Activated naive CD4-positive, alpha-beta T cell (primary cell): ENCODE data around the gene SEC61B.
A peak's percentile ranks its signal among the peaks of the same experiment; 100 is the strongest.

Experiments used
- DNase-seq, 4 experiments: peaks; one replicate each; lab custom pipeline; 2025; lab: John Stamatoyannopoulos, UW

Gene SEC61B

DNA sequence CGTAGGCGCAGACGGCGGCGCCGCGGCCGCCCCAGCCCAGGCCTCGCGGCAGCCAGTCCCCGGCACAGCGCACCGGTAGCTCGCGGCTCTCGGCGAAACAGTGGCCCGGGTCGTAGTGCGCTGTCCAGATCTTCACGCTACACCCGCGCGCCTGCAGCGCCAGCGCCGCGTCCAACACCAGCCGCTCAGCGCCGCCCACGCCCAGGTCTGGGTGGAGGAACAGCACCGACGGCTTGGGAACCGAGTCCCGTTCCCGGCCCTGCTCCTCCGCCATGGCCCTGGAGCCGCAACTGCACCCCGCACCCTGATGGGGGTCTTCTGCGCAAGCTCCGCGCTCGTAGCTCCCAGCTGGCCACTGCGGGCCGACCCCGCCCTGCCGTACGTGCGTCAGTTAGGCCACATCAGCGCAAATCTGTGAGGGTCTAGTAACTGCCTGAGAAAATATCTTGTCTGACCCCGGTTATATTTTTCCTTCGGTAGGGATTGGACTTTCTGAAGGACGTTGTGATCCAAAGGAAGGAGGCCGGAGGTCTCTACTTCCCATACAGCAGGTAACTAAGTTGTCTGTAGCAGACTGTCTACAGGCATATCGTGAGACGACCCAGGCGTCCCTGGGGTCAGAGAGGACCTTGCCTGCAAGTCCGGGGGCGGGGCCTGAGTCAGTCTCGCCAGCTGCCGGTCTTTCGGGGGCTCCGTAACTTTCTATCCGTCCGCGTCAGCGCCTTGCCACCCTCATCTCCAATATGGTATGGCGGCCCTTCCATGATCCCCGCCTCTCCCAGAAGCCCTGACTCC is at the start of gene SEC61B, which contains the start of gene ALG2:
TSS of gene SEC61B (plus strand) at position 662 of the 795 bp plus-strand sequence. CDS start at position 744, 82 bp downstream.
TSS of gene ALG2 (minus strand) at position 322 of the 795 bp plus-strand sequence. CDS start at position 274, 48 bp downstream.
- DNase-seq = peak; percentile 72 to 88 (median 82)

DNA sequence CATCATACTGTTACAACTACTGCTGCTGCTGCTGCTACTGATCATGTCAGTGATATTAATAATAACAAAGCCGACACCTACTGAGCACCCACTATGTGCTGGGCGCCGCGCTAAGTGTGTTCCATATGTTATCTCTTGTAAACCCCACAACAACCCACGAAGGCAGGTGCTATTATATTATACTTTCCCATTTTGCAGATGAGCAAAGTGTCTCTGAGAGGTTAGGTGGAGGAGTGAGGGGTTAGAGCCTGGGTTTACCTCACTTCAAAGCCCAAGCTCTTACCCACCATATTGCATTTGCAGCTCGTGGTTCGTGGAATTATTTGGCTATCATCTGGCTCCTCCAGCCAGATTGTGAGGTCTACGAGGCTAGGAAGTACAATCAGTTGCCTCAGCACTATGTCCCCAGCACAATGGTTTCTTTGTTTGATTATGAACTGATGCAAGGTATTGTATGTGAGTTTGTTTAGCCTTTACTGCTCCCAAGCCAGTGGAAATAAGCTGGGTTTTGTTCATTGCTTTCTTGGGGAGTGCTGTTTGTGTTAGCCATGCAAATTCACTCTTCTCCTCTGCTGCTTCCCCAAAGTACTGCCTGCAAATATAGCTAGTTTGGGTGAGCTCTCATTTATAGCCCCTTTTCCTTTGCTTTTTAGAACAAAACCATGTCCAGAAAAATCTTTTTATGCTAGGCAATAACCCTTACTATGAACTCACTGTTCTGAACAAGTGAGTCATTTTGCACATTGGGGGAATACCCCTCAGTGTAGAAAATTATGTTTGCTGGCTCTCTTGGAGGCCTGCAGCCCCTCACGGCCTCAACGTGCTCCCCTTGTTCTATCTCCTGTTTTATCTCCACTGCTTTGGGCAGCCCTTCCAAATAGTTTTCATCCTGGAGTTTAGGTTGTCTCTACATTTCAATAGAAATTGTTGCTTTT is 48.2 kb upstream of the SEC61B start:
- DNase-seq = no peak

- DNase-seq = no peak
These were observed 45.5 kb upstream of the SEC61B start for GRCh38 chr9:99176527-99177013.

DNA sequence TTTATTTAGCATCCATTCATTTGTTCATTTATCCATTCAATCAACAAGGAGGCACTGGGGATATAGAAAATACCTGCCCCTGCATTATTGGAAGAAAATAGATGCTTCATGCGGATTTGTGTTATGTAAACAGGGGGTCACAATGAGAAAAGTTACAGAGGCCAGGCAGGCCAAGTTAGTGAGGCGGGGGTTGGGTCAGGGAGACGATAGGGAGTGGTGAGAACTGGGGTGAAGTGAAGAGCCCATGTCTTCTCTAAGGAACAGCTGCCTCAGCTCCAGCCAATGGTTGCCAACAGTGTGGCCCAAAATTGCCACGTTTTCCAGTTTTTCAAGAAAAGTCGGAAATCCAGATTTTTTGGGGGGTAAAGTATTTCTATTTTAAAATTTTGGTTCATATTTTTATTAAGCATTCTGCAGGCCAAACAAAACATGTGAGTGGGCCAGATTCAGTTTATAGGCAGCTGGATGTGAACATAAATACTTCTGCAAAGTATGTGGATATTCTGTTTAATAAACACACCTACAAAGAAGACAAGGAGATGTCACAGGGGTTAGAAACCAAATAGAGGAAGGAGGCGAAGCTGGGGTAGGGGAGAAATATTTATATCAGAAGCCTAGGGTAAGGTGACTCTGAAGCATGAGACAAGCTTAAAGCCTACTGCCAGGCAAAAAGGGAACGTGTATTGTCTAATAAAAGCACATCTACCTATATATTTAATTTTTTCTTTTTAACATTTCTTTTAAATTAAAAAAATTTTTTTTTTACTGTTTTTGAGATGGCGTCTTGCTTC is 44.3 kb upstream of the SEC61B start:
- no peak for DNase-seq

DNA sequence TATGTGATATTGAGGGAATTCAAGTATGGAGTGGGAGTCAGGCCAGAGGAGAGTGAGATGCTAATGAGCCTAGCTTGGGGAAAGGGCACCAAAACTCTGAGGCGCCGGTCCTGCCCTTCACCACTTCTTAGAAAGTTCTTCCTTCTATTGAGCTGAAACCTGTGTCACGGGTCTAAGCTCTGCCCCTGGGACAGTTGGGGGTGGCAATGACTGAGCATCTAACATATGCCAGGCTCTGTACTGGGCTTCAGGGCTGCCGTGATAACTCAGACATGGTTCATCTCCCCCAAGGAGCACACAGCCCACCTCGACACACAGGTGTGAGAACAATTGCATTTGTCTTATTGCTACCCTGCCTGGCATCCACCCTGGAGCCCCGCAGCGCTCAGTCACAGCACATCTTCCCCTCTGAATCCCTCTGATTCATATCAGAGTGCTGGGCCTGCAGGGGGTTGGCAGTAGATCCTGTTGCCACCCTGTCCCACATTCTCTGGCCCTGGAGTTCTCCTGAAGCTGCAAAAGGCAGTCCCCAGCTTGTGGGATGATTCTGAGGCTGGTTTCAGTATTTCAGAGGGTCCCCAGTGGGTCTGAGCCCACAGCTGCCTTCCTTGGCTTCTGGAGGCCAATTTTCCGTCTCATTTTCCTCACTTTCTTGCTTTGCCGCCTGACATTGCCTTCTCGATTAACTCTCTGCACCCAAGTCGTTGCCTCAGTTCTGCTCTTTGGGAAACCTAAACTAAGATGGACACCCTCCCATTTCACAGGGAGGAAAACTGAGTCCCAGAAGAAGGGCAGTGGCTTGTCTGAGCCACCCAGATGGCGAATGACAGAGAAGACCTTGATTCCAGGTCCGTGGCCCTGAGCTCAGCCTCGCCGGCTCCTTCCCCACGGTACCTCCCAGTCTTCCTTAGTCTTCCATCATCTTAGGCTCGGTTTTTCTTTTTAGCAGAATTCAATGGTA is 42.9 kb upstream of the SEC61B start:
- DNase-seq = no peak

DNA sequence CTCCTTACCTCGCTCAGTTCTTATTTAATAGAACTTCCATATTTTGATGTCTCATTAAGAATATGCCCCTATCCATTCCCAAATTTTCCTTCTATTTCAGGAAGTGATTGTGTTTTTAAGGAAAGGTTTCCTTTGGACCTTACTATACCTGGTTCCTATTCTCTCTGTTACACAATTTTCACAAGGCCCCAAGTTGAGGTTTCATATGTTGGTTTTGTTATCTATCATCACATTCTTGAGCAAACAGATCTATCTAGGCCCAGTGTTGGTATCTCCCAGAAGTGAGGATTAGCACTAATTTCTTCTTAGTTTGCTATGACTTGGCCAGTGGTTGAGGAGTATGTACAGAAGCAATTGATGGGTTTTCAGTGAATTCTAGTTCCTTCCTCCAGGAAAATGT is 41.9 kb upstream of the SEC61B start:
- DNase-seq = no peak

DNA sequence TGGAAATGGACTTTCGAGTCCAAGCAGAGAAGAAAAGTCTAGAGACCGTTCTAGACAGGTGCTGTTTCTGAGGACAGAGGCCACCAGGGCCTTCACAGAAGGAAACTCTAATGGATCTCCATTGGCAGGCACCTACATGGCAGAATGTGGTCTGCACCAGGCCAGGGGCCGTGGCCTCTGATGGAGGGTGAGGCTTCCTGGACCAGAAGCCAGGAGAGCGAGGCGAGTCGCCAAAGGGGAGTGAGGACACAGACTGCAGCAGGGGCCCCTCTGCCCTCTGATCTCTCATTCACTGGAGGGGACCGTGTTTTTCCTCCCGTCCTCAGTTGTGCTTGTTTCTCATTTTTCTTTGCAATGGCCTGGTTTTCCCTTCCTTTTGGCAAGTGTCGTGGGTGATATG is 41.4 kb upstream of the SEC61B start:
- no peak for DNase-seq

GRCh38 chr9:99181206-99181605 is 40.9 kb upstream of the SEC61B start:
- no peak for DNase-seq

- no peak for DNase-seq
These were observed 40.5 kb upstream of the SEC61B start for GRCh38 chr9:99181621-99182020.

GRCh38 chr9:99182356-99182755 is 39.7 kb upstream of the SEC61B start:
- no peak for DNase-seq

DNA sequence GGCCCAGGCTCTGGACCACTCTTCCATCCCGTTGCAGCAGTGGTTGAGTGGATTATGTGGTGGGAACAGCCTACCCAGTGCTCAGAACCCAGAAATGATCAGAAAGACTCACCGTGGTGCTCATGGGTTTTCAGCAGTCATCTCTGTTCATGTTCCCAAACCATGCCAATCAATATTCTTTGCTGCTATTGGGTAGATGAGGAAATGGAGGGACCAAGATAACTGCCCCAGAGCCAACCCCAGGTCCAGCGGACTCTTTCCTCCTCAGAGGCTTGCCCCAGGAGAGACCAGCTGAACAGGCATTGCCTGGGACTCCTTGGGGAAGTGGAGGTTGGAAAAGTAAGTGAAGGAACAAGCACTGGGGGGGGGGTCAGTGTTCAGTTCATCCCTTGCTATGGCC is 38.5 kb upstream of the SEC61B start:
- no peak for DNase-seq

DNA sequence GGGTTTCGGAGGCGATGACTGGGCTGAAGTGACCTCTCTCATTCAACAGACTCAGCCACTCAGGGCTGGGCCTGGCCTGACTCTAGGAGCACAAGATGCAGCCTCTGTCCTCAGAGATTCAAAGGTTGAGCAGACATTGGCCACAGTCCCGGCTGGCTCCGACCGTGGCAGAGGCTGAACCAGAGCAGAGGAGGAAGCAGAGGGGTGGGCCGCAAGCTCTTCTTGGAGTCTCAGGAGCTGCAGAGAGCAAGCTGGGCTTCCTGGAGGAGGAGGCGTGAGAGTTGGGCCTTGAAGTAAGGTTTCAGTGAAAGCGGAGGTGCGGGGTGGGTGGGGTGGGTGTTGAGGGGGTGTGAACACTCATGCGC is 38.0 kb upstream of the SEC61B start:
- no peak for DNase-seq

- DNase-seq = peak; percentile 31 to 59 (median 39)
These were observed 37.4 kb upstream of the SEC61B start for GRCh38 chr9:99184475-99185347.

- DNase-seq = no peak
These were observed 36.8 kb upstream of the SEC61B start for GRCh38 chr9:99185348-99185632.

GRCh38 chr9:99185934-99186333 is 36.1 kb upstream of the SEC61B start:
- no peak for DNase-seq

GRCh38 chr9:99187311-99187710 is 34.8 kb upstream of the SEC61B start:
- DNase-seq = no peak

DNA sequence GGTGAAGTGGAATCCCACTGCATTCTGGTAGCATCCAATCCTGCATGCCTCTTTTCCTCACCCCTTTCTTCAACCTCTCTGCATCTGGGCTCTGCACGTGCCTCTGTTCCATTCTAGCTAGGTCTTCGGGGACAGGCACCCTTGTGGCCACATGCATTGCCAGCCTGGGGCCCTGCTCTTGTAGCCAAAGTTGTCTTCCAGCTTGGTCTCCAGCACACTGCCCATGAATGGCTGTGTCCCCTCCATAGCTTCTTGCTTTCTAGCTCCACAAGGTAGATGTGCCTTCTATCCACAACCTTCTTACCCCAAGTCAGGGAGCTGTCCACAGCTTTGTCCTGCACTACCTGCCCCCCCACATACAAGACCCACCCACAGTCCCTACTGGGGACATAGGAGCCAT is 32.9 kb upstream of the SEC61B start:
- DNase-seq = no peak

- DNase-seq = no peak
These were observed 32.0 kb upstream of the SEC61B start for GRCh38 chr9:99189887-99190596.

- no peak for DNase-seq
These were observed 31.3 kb upstream of the SEC61B start for GRCh38 chr9:99190597-99191283.
